ENCODE results near the gene ISM1.

The ISM1 gene

GRCh38 chr20:13341737-13342393 is 120.8 kb downstream of the ISM1 start:
- no peak overlapping the region for H3K4me3 ChIP-seq (ENCODE audit: low read length)
- TF ChIP-seq CTCF (conservative IDR thresholded peaks at IDR 0.05; ENCODE audit: low read depth, low read length), result no peak
- no peak for DNase-seq (ENCODE audit: low read depth)

- no peak for DNase-seq (ENCODE audit: low read depth)
- TF ChIP-seq CTCF (conservative IDR thresholded peaks at IDR 0.05; ENCODE audit: low read depth, low read length), result no peak
- no peak overlapping the region for H3K4me3 ChIP-seq (ENCODE audit: low read length)
These were observed 121.6 kb downstream of the ISM1 start for GRCh38 chr20:13342469-13343242.

- TF ChIP-seq CTCF (conservative IDR thresholded peaks at IDR 0.05; ENCODE audit: low read depth, low read length), result no peak
- DNase-seq (ENCODE audit: low read depth), result no peak
These were observed 123.6 kb downstream of the ISM1 start for GRCh38 chr20:13344671-13345070.

GRCh38 chr20:13348311-13349234 is 127.5 kb downstream of the ISM1 start:
- no peak for TF ChIP-seq CTCF (conservative IDR thresholded peaks at IDR 0.05; ENCODE audit: low read depth, low read length)
- no peak overlapping the region for H3K4me3 ChIP-seq (ENCODE audit: low read length)
- DNase-seq (ENCODE audit: low read depth), result no peak

More at GRCh38 chr20:13344671-13345070, 123.6 kb downstream of the ISM1 start:
- no peak overlapping the region for H3K4me3 ChIP-seq (ENCODE audit: low read length)

GRCh38 chr20:13349235-13349604 is 128.1 kb downstream of the ISM1 start:
- no peak for DNase-seq (ENCODE audit: low read depth)
- no peak for TF ChIP-seq CTCF (conservative IDR thresholded peaks at IDR 0.05; ENCODE audit: low read depth, low read length)
- H3K4me3 ChIP-seq (ENCODE audit: low read length), result no peak overlapping the region

Measured in retinal pigment epithelial cell (primary cell).